GM12874 (cell line): ENCODE data around the gene UNC5B.

Experiments
- TF ChIP-seq, protein P1 (sequence below): IDR thresholded peaks from 2 replicates; pipeline ENCODE4 v1.5.1; 2011; ENCODE audit warnings: low read depth, mild to moderate bottlenecking, control low read depth, low read length, moderate library complexity; ENCODE audit not compliant: insufficient read depth

The UNC5B gene

DNA sequence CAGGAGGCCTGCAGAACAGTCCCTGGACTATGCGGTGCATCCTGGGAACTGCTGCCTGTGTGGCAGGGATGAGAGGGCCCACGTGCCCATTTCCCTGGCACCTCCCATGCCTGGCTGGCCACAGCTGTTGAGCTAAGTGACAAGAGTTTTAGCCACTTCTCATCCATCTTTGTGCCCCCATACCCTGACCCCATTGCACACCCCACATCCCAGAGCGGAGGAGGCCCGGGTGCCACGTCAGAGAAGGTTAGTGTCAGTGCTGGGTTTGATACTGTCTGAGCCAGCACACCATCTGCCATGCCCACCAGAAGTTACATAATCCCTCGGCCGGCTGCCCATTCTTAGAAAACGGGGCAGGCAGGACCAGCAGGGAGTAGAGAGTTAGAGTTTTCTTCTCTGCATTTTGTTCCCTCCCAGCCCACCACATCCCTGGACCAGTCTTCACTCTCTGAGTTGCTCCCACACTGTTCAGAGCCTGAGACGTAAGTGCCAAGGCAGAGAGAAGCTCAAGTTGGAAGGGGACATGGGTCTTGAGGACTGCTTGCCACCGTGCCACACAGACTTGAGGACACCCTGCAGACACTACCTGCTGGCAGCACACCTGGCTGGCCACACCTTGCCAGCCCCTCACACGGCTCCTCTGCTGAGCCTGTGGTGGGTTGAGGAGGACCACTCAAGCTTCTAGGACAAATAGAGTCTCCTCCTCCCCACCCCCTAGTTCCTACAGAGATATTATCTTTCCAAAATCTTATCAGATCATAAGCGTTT lies 13.1 kb downstream of the UNC5B start:
- TF ChIP-seq, protein P1, sequence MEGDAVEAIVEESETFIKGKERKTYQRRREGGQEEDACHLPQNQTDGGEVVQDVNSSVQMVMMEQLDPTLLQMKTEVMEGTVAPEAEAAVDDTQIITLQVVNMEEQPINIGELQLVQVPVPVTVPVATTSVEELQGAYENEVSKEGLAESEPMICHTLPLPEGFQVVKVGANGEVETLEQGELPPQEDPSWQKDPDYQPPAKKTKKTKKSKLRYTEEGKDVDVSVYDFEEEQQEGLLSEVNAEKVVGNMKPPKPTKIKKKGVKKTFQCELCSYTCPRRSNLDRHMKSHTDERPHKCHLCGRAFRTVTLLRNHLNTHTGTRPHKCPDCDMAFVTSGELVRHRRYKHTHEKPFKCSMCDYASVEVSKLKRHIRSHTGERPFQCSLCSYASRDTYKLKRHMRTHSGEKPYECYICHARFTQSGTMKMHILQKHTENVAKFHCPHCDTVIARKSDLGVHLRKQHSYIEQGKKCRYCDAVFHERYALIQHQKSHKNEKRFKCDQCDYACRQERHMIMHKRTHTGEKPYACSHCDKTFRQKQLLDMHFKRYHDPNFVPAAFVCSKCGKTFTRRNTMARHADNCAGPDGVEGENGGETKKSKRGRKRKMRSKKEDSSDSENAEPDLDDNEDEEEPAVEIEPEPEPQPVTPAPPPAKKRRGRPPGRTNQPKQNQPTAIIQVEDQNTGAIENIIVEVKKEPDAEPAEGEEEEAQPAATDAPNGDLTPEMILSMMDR = no peak

DNA sequence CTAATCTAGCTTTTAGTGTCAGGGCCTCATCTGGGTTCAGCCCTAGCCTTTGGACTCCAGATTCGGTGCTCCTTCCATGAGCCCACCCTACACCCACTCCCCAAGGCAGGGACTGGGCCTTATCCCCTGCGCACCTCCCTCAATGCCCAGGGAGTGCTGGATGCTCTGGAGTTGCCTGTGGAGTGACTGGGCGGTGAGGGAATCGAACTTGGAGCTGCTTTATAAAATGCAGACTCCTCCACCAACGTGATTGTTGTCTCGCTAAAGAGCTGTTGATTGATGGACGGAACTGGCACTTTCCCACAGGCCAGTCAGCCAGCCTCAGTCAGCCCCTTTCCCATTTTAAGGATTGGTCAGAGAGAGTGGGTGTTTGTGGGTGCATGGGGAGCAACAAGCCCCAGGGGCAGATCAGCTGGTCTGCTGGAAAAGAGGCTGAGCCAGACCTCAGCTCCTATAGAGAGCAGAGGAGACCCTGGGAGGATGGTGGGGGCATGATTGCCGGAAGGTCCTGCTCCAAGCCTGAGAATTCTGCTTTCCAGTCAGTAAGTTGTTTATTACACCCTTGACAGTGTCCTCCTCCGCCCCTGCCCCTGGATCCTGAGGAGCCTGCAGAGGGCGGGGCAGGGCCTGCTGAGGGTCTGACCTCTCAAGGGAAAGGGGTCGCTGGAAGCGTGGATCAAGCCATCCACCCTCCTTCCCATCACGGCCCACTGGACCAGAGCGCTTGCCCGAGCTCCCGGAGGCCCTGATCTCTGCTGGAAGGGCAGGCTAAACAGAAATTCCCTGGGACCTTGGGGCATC lies 16.7 kb downstream of the UNC5B start:
- TF ChIP-seq, protein P1 = no peak

DNA sequence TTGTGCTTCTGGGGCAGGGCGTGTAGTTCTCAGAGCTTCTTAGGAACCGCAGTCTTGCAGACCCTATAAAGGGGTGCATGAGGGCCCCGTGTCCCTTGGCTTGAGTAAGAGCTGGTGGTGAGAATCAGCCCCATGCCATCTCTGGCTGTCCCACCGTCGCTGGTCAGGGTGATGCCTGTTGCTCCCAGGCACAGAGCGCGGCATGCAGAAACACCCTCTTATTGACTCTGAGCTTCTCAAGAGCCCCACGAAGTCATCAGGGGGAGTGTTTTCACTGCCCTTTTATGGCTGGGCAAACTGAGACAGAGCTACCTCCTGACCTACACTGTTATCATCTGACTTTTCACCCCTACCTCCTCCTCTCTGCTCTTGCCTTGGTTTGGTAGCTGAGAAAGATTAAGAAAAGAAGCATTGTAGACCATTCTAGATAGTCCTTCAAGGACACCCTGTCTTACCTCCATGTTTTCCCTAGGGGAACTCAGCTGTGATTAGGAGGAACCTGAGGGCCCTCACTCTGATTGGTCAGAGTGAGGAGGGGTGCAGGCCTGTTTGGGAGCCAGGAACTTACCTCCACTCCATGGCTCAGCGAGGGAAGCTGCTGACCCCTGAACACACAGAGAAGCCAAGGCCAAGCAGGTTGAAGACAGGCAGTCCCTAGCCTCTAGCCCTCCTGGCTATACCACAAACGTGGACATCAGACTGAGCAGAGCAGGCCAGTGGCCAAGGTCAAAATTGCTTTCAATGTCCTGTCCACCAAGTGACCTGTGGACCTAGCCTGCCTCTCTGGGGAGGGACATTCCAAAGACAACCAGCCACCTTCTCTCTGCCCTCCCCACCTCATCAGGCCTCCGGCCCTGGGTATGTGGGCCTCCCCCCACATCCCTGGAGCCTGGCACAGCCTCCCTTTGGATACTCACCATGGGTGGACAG lies 17.6 kb downstream of the UNC5B start:
- TF ChIP-seq, protein P1 = no peak

DNA sequence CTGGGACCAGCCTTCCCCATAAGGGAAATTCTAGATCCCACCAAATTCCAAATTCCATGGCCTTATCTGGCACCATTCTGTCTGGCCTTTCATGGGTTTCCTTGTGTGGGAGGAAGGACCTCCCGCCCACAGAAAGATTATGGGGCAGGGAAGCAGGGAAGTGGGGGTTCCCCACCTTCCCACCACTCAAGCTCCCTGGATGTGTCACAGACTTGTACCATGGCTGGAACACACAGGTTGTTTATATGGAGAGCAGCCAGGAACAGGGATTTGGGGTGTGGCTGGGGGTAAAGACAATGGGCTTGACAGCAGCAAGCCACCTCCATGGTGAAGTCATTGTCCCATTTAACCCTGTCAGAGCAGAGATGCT lies 18.3 kb downstream of the UNC5B start:
- TF ChIP-seq, protein P1 = no peak

DNA sequence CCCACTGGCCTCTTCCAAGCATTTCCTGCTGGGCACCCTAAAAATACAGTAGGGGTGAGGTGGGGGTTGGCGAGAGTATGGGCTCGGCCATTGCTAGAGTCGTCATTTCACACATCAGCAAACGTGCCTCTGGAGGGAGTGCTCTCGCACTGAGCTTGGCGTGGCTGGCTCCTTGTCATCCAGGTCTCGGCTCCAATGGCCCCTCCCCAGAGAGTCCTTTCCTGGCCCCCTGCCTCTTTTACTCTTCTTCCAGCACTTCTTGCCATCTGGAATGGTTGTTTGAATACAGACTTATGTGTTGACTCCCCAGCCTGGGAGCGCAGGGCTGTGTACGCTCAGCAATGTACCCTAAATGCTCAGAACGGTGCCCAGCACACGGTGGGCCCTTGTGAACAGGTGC lies 18.8 kb downstream of the UNC5B start:
- TF ChIP-seq, protein P1 = no peak

DNA sequence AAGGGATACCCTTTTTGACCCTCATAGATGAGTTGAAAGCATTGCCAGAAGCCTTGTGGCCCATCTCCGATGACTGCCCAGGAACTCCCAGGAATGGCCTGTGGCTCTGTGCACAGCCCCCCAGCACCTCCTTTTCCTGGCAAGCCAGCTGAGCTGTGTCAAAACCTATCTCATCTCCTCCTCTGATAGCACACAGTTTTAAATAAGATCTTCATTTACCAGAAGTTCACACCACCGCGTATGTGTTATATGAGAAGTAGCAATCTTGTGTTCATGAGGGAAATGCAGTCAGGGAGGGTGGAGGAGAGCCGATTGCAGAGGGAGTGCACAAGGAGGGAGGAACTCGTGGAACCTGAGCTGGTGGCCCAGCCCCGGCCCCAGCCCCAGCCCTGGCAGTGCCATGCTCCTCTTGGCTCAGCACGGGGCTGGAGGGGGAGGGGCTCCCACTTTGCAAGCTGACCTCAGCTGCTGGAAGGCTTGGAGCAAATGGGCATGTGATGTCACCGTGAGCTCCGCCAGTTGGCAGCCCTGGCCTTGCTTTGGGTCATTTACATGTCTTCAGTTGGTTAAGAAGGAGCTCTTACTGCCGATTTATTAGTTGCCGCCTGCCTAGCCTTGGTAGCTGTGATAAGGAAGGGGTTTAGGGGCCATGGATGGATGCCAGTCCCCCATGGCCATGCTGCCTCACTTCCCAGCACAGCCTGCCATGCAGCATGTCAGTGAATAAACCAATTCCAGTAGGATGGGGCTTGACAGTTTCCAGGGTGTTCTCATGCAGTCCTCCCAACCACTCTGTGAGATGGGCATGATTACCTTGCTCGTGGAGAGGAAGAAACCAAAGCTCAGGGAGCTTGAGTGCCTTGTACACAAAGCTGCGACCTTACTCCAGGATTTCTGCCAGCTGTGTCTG lies 20.0 kb downstream of the UNC5B start:
- TF ChIP-seq, protein P1 = no peak
